ENCODE measurements around the gene GUF1. TPM values are rescaled to one million over a fixed set of nuclear protein-coding genes. Genes with fewer than 3 reads are reported as not detected.

Gene GUF1
- total and polyA plus RNA-seq, 2 of the 13 experiments (the other 11 are each of a cell fraction or from before 2014, with no cell fraction given): 10.3 to 24.6 TPM

DNA sequence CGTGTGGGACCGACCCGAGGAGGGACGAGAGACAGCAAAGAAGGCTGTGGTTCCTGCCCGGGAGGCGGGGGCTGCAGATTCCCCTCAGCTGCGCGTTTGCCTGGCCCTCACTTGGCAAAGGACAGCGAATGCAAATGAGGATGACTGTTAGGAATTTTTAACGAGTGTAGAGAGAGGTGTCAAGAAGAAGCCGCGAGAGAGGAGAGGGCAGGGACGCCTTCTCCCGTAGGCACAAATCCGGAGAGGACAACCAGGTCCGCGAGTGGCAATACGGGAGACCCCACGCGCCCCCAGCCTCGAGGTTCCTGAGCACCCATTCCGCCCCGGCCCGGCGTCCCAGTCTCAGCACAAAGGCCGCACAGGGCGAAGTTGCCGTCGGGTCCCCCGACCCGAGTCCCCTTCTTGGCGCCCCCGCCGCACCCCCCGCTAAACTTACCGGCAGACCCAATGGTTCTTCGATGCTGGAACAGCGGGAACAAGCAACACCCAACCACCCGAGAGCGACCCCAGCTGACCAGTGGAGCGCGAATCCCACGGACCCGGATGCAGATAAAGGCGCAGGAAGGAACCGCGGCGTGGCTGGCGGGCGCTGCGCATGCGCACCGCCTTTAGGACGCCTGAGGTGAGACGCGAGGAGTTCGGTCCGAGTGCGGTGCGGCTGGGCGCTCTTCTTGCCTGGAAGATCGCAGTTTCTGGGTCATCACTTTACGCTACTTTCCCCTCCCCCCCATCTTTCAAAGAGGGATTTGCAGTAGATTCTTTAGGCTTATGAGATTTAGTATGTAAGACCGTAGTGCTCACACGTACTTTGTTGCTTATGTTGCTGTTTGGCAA lies 48.0 kb downstream of the GUF1 start, which contains the start of gene GNPDA2 (continued):
- TF ChIP-seq ZNF280B (CRISPR knock-in tag; IDR thresholded peaks at IDR 0.05; ENCODE audit: borderline replicate concordance) (peak; percentile 73), KLF13 (CRISPR knock-in tag; IDR thresholded peaks at IDR 0.05) (peak; percentile 75; the same call in 1 of the 2 replicates), MXI1 (IDR thresholded peaks at IDR 0.05; ENCODE audit: borderline replicate concordance, low read depth, low read length) (no peak; the same call in 2 of the 3 replicates), NBN (conservative IDR thresholded peaks at IDR 0.05) (no peak), RARG (CRISPR knock-in tag; IDR thresholded peaks at IDR 0.05; ENCODE audit: low read depth) (peak; percentile 80; the same call in 1 of the 2 replicates), ZNF607 (CRISPR knock-in tag; IDR thresholded peaks at IDR 0.05; ENCODE audit: borderline replicate concordance) (peak; percentile 86; the same call in 1 of the 2 replicates), ZNF317 (CRISPR knock-in tag; IDR thresholded peaks at IDR 0.05) (peak; percentile 79), SAFB2 (CRISPR knock-in tag; IDR thresholded peaks at IDR 0.05; ENCODE audit: borderline replicate concordance, low read depth) (no peak), MXD4 (CRISPR knock-in tag; IDR thresholded peaks at IDR 0.05) (no peak; the same call in 1 of the 2 replicates), ARID2 (CRISPR knock-in tag; IDR thresholded peaks at IDR 0.05; ENCODE audit: borderline replicate concordance) (no peak), ELF4 (CRISPR knock-in tag; IDR thresholded peaks at IDR 0.05; ENCODE audit: borderline replicate concordance) (no peak), ZNF432 (CRISPR knock-in tag; IDR thresholded peaks at IDR 0.05; ENCODE audit: borderline replicate concordance) (no peak), RBM39 (IDR thresholded peaks at IDR 0.05; ENCODE audit: low read depth, low read length, poor library complexity, severe bottlenecking) (no peak), MEIS2 (CRISPR knock-in tag; IDR thresholded peaks at IDR 0.05) (no peak), KLF12 (CRISPR knock-in tag; IDR thresholded peaks at IDR 0.05; ENCODE audit: borderline replicate concordance) (peak; percentile 79; the same call in 1 of the 2 replicates), ZBTB7A (CRISPR knock-in tag; IDR thresholded peaks at IDR 0.05) (no peak; the same call in 1 of the 2 replicates), AHR (CRISPR knock-in tag; IDR thresholded peaks at IDR 0.05) (peak; percentile 36; the same call in 1 of the 2 replicates)
- TF ChIP-seq, protein P1, sequence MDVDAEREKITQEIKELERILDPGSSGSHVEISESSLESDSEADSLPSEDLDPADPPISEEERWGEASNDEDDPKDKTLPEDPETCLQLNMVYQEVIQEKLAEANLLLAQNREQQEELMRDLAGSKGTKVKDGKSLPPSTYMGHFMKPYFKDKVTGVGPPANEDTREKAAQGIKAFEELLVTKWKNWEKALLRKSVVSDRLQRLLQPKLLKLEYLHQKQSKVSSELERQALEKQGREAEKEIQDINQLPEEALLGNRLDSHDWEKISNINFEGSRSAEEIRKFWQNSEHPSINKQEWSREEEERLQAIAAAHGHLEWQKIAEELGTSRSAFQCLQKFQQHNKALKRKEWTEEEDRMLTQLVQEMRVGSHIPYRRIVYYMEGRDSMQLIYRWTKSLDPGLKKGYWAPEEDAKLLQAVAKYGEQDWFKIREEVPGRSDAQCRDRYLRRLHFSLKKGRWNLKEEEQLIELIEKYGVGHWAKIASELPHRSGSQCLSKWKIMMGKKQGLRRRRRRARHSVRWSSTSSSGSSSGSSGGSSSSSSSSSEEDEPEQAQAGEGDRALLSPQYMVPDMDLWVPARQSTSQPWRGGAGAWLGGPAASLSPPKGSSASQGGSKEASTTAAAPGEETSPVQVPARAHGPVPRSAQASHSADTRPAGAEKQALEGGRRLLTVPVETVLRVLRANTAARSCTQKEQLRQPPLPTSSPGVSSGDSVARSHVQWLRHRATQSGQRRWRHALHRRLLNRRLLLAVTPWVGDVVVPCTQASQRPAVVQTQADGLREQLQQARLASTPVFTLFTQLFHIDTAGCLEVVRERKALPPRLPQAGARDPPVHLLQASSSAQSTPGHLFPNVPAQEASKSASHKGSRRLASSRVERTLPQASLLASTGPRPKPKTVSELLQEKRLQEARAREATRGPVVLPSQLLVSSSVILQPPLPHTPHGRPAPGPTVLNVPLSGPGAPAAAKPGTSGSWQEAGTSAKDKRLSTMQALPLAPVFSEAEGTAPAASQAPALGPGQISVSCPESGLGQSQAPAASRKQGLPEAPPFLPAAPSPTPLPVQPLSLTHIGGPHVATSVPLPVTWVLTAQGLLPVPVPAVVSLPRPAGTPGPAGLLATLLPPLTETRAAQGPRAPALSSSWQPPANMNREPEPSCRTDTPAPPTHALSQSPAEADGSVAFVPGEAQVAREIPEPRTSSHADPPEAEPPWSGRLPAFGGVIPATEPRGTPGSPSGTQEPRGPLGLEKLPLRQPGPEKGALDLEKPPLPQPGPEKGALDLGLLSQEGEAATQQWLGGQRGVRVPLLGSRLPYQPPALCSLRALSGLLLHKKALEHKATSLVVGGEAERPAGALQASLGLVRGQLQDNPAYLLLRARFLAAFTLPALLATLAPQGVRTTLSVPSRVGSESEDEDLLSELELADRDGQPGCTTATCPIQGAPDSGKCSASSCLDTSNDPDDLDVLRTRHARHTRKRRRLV (CRISPR knock-in tag; IDR thresholded peaks at IDR 0.05): peak; percentile 90

Data from HepG2 (cell line).